Coronary artery (tissue), 2 donors: ENCODE measurements around the gene ATF6.

Experiments used
- DNase-seq: peaks from one replicate; pipeline ENCODE4 v3.0.0-alpha.2; 2017; ENCODE audit warnings: low spot score
- H3K27ac ChIP-seq, 2 donors: fragments of 200-600 bp; sonication (generic); one replicate each; pipeline ENCODE4 v1.5.1; 2016 to 2019
- H3K4me3 ChIP-seq: fragments of 200-600 bp; sonication (generic); 2 replicates; pipeline ENCODE4 v1.5.1; 2016; ENCODE audit warnings: mild to moderate bottlenecking, moderate library complexity
- CTCF ChIP-seq: fragments of 200-600 bp; sonication (generic); IDR thresholded peaks from one replicate; pipeline ENCODE4 v1.5.1; 2019; ENCODE audit warnings: antibody characterized with exemption

Gene ATF6

GRCh38 chr1:161771161-161771560 is 5.0 kb downstream of the ATF6 start:
- no peak for DNase-seq
- no peak for TF ChIP-seq CTCF
- H3K4me3 ChIP-seq = no peak overlapping the region
- H3K27ac ChIP-seq = no peak overlapping the region

- TF ChIP-seq CTCF = no peak
- no peak overlapping the region for H3K4me3 ChIP-seq
- no peak for DNase-seq
- peak overlapping the region in 1 of 2 donors; percentile 47 for H3K27ac ChIP-seq
Observed at GRCh38 chr1:161771973-161772372, 5.9 kb downstream of the ATF6 start.

GRCh38 chr1:161772397-161772796 is 6.3 kb downstream of the ATF6 start:
- Histone ChIP-seq H3K27ac (peak overlapping the region in 1 of 2 donors; percentile 47), H3K4me3 (no peak overlapping the region)
- no peak for DNase-seq
- no peak for TF ChIP-seq CTCF

- no peak for TF ChIP-seq CTCF
- Histone ChIP-seq H3K4me3 (no peak overlapping the region), H3K27ac (peak overlapping the region in 1 of 2 donors; percentile 17)
- DNase-seq = no peak
Observed at GRCh38 chr1:161773791-161774190, 7.7 kb downstream of the ATF6 start.

GRCh38 chr1:161777261-161777660 is 11.1 kb downstream of the ATF6 start:
- TF ChIP-seq CTCF = no peak
- Histone ChIP-seq H3K27ac (no peak overlapping the region), H3K4me3 (no peak overlapping the region)
- DNase-seq = no peak

- no peak overlapping the region for H3K4me3 ChIP-seq
- H3K27ac ChIP-seq = no peak overlapping the region
- no peak for TF ChIP-seq CTCF
- DNase-seq = no peak
Observed at GRCh38 chr1:161778522-161778921, 12.4 kb downstream of the ATF6 start.

- DNase-seq = no peak
Observed at GRCh38 chr1:161779393-161779792, 13.3 kb downstream of the ATF6 start.

More at GRCh38 chr1:161779393-161779792, 13.3 kb downstream of the ATF6 start:
- no peak overlapping the region for H3K27ac ChIP-seq
- no peak for TF ChIP-seq CTCF
- no peak overlapping the region for H3K4me3 ChIP-seq
